ENCODE results near the gene CISTR.

The CISTR gene

DNA sequence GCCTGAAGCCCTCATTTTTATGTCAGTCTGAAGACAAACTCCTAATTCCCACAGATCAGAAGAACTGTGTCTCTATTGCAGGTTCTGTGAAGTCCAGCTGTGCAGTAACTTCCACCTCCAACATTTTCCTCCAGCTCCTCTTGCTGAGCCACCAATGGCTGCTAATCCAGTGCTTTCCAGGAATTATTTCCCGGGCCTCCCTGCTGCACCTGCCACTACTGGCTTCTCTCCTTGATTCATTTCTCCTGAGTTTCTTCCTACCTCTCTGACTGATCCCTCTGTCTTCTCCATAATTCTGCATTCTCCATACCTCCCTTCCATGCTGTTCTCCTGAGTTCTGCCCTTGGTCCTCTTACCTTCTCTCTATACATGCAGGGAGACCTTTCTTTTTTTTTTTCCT lies 45.7 kb downstream of the CISTR start:
- TF ChIP-seq, protein P1, sequence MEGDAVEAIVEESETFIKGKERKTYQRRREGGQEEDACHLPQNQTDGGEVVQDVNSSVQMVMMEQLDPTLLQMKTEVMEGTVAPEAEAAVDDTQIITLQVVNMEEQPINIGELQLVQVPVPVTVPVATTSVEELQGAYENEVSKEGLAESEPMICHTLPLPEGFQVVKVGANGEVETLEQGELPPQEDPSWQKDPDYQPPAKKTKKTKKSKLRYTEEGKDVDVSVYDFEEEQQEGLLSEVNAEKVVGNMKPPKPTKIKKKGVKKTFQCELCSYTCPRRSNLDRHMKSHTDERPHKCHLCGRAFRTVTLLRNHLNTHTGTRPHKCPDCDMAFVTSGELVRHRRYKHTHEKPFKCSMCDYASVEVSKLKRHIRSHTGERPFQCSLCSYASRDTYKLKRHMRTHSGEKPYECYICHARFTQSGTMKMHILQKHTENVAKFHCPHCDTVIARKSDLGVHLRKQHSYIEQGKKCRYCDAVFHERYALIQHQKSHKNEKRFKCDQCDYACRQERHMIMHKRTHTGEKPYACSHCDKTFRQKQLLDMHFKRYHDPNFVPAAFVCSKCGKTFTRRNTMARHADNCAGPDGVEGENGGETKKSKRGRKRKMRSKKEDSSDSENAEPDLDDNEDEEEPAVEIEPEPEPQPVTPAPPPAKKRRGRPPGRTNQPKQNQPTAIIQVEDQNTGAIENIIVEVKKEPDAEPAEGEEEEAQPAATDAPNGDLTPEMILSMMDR (IDR thresholded peaks at IDR 0.05; ENCODE audit: insufficient read depth, missing control alignments), result no peak
- FAIRE-seq (no peak), DNase-seq (ENCODE audit: insufficient read length, low spot score) (no peak)

DNA sequence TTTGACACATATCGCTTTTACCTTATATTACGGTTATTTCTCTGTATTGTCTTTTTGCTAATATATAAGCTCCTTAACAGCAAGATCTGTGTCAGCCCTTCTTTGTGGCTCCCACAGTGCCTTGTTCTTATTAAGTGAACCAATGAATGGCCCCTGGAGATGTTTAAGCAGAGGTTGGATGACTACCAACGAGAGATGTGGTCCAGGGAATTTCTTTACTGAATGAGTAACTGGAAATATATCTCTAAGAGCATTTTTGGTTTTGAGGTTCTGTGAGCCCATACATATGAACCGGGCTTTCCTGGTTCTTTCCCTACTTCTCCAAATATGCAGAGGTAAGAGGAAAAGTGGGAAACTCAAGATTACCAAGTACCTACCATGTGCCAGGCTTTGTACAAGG lies 48.0 kb downstream of the CISTR start:
- DNase-seq (ENCODE audit: insufficient read length, low spot score) (no peak), FAIRE-seq (no peak)
- TF ChIP-seq, protein P1 (IDR thresholded peaks at IDR 0.05; ENCODE audit: insufficient read depth, missing control alignments), result no peak

DNA sequence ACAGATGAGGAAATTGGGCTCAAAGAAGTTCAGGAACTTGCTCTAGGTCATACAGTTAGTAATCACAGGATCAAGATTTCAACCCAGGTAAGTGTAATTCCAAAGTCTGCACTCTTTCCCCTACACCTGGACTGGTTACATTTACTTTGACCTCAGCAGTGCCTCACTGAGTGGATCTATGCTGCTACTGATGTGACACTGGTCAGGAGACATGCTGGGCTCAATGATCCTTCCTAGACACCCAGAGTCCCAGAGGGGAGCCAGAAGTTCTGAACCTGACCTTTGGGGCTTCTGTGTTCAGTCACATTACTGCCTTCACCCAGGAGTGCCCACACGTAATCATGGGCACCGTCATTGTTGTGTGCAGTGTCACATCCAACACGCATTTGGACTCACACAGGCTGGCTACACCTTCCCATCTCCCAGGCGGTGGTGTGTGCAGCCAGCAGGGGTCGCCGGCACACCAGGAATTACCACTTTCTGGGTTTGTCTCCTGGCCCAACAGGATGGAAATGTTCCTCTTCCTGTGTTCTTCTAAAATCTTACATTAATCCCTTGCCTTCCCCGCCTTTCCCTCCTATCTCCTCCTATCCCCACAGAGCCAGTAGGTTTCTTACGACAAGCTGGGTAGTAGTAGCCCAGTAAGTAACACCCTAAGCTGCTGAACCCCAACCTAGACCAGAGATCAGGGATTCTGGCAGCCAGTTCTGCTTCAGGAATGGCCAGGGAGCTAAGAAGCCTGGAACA lies 50.1 kb downstream of the CISTR start:
- DNase-seq (ENCODE audit: insufficient read length, low spot score) (peak; percentile 49), FAIRE-seq (no peak)
- TF ChIP-seq, protein P1 (IDR thresholded peaks at IDR 0.05; ENCODE audit: insufficient read depth, missing control alignments), result peak; percentile 97

DNA sequence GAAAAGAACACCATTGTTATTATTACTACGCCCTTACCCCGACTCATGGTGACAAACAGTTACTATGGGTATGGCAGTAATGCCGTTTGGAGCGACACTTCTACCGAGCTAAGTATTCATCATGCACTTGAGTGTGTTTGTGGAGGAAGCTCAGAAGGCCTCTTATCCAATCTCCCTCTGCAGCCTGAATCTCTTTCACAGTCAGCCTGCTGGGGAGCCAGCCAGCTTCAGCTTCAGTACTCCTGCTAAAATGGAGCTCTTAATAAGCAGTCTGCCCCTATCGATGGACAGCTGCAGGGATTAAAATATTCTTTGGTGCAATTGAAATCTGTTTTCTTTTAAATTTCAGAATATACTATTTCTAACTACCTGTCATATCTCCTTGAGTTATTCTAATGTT lies 51.2 kb downstream of the CISTR start:
- no peak for FAIRE-seq
- no peak for DNase-seq (ENCODE audit: insufficient read length, low spot score)
- TF ChIP-seq, protein P1 (IDR thresholded peaks at IDR 0.05; ENCODE audit: insufficient read depth, missing control alignments), result no peak

DNA sequence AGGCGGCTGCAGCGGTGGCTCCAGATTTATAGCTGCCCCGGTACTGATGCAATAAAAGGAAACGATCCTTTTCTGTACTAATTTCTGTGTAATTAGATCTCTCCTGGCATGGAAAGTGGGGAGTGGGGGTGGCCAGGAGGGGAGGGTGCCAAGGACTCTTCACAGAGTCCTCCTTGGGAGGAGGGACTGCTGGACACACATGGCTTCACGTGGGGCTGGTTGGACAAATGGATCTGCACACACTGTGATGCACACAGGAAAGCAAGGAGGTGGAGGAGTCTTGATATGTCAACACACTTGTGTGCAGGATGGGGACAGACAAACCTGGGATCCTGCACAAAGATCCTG lies 52.1 kb downstream of the CISTR start:
- no peak for FAIRE-seq
- TF ChIP-seq, protein P1 (IDR thresholded peaks at IDR 0.05; ENCODE audit: insufficient read depth, missing control alignments), result no peak
- no peak for DNase-seq (ENCODE audit: insufficient read length, low spot score)

DNA sequence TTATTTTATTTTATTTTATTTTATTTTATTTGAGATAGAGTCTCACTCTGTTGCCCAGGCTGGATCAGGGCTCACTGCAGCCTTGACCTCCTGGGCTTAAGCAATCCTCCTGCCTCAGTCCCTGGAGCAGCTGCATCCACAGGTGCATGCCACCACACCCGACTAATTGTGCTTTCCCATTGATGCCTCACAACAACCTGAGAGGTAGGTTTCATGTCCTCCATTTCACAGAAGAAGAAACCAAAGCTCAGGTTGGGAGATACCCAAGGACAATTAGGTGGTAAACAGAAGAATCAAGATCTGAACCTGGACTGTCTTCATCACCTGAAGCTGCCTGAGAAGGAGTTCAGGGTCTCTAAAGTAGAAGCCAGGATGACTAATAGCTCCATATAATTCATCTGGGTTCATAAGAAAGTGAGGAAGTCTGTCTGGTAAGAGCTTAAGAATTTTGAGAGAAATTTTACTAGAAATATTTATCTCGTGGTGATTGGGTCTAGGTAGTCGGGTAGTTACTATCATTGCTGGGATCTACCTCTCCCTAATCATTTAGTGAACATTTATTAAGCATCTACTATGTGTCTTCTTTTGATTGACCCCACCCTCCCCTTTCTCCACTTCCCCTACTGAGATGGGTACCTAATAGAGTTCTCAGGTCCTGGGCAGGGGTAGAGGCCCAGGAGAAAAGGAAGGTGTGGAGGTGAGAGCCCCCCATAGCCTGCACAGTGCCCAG lies 52.7 kb downstream of the CISTR start:
- TF ChIP-seq, protein P1 (IDR thresholded peaks at IDR 0.05; ENCODE audit: insufficient read depth, missing control alignments), result no peak
- FAIRE-seq (no peak), DNase-seq (ENCODE audit: insufficient read length, low spot score) (no peak)

Measured in D721Med (cell line).